ENCODE measurements around the gene PMIS2. TPM values are rescaled to one million over a fixed set of nuclear protein-coding genes. Genes with fewer than 3 reads are reported as not detected.

PMIS2 gene
- not detected in 5 replicates for total RNA-seq (2022; extraction: Qiagen RNA extraction; ENCODE audit: low read depth)

DNA sequence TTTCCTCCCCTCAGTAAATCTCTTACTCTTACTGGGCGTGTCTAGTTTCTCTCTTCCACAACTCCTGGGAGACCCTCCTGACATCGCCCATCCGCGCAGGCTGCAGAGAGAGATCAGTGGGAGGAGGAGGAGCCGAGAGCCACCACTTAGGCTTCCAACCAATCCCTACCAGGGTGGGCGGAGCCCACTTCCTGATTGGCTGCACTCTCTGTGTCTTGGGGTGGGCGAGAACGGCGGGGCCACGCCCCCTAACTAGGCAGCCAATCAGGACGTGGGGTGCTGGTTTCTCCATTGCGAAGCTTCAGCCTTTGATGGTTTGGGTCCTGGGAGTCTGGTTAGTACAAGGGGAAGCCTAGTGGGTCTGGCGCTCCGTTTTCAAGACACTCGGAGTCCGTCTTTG lies at the start of gene PMIS2:
Gene PMIS2 (plus strand): TSS at position 326 of the 400 bp plus-strand sequence. CDS start 87 bp downstream, outside the sequence.

DNA sequence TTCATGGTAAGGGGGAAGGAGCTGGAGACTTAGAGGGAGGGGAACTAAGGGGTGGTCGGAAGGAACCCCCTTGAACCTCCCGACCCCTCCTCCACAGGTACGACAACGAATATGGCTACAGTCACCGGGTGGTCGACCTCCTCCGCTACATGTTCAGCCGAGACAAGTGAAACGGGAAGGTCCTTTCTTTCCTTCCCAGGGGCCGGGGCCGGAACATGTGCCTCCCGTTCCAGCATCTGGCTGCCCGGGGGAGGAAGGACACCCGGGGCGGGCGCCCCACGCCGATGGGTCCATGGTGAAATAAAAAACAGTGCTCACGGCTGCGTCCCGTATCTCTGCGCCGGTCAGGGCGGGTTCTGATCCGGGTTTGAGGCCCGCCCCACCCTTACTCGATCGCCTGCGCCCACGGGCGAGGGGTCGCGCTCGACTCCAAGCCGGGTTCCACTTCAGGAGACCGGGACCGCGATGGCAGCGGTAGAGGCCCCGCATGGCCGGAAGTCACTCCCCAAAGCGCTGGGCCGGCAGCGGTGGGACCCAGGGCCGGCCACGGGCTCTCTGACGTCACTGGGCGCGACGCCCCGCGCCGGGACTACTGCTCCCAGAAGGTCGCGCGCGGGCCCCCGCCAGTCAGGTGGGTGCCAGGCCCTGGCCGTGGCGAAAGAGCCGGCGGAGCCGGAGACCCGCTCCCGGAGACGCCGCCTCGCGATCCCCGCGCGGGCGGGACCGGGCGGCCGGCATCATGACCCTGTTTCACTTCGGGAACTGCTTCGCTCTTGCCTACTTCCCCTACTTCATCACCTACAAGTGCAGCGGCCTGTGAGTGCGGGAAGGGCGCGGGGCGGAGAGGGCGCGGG lies 40.7 kb upstream of the PMIS2 start, which contains the start of gene TMEM147:
Gene TMEM147 (plus strand): TSS at position 626 of the 854 bp plus-strand sequence. CDS start 114 bp downstream, at position 740.

GRCh38 chr19:35563207-35563829 lies 22.7 kb upstream of the PMIS2 start, which contains the start of gene ATP4A:
TSS of gene ATP4A (minus strand) at chr19:35563658. CDS start at chr19:35563629, 29 bp downstream.

DNA sequence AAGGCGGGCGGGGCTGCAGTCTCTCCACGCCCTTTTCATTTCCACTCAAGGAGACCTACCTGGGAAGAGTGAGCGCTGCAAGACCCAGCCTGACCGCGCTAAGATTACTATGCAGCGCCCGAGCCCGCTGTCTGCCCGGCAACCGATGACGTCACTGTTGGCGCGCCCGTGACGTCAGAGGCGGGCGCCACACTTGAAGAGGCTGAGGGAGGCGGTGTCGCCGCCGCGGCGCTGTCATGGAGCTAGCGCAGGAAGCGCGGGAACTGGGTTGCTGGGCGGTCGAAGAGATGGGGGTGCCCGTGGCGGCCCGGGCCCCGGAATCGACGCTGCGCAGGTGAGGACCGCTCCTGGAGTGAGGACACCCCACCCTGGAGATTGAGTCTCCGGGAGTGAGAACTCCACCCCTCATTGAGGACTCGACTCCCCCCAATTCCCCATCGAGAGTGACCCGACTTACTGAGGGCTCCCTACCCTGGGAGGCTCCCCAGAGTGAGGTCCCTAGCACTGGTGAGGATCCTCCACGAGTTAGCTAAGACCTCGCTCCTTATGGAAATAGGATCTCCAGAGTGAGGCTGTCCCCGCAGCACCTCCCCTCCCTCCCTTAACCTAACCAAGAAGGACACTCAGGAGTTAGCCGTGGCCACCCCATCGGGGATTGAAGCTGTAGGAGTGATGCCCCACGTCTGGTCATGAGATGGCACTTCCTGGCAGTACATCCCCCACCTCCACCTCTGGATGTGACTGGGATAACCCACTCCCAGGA lies 26.8 kb downstream of the PMIS2 start, which contains the start of gene HAUS5:
Gene HAUS5 (plus strand): TSS at position 177 of the 763 bp plus-strand sequence. CDS start 60 bp downstream, at position 237.

DNA sequence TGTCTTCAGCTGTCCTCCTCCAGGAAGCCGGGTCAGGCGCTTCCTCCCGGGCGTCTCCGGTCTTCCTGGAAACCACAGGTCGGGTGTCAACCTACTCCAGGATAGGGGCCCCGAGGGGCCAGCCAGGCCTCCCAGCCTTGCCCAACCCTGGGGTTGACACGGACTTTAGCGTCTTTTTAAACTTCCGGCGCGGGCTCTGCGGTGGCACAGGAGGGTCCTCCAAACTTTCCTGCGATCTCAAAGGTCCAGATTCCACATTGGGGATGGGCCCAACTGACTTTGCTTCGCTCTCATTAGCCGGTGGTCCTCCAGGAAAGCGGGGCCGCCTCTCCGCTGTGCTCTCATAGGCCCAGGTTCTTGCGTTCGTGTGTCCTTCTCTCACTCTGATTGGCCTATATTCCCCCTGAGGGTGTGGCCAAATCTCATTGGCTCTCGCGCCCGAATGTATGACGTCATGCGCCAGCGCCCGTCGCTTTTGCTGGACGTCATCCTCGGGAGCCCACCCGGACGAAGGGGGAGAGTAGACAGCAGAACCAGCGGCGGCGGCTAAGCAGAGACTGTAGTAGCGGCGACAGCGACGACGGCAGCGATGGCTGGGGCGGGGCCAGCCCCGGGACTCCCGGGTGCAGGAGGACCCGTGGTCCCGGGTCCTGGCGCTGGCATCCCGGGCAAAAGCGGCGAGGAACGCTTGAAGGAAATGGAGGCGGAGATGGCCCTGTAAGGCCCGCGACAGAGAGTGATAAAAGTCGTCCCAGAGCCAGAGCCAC lies 42.8 kb downstream of the PMIS2 start, which contains the start of gene RBM42:
Gene RBM42 (plus strand): TSS at position 472 of the 767 bp plus-strand sequence. CDS start 118 bp downstream, at position 590.

Other genes with a start within 250 kb of the PMIS2 start
- gene FFAR1, start 238.3 kb upstream of the PMIS2 start, total RNA-seq (2022; extraction: Qiagen RNA extraction; ENCODE audit: low read depth): not detected in 5 replicates
- gene FFAR3, start 227.7 kb upstream of the PMIS2 start, total RNA-seq (2022; extraction: Qiagen RNA extraction; ENCODE audit: low read depth): not detected in 5 replicates
- gene GPR42, start 215.1 kb upstream of the PMIS2 start, total RNA-seq (2022; extraction: Qiagen RNA extraction; ENCODE audit: low read depth): not detected in 5 replicates
- 0.06 TPM in 1 of 5 replicates, not detected in the others for gene FFAR2, start 137.9 kb upstream of the PMIS2 start, total RNA-seq (2022; extraction: Qiagen RNA extraction; ENCODE audit: low read depth)
- not detected in 5 replicates for gene KRTDAP, start 95.7 kb upstream of the PMIS2 start, total RNA-seq (2022; extraction: Qiagen RNA extraction; ENCODE audit: low read depth)
- 30.7 to 39.2 TPM (median 32.3 TPM) in 5 replicates for gene DMKN, start 72.5 kb upstream of the PMIS2 start, total RNA-seq (2022; extraction: Qiagen RNA extraction; ENCODE audit: low read depth)
- gene SBSN, start 57.9 kb upstream of the PMIS2 start, total RNA-seq (2022; extraction: Qiagen RNA extraction; ENCODE audit: low read depth): 3.3 to 4.8 TPM (median 3.7 TPM) in 5 replicates
- gene GAPDHS, start 52.7 kb upstream of the PMIS2 start, total RNA-seq (2022; extraction: Qiagen RNA extraction; ENCODE audit: low read depth): not detected in 5 replicates
- gene TMEM147, start 40.5 kb upstream of the PMIS2 start, total RNA-seq (2022; extraction: Qiagen RNA extraction; ENCODE audit: low read depth): 333 to 446 TPM (median 432 TPM) in 5 replicates
- gene ATP4A, start 22.5 kb upstream of the PMIS2 start, total RNA-seq (2022; extraction: Qiagen RNA extraction; ENCODE audit: low read depth): 0.01 TPM in 1 of 5 replicates, not detected in the others
- 12.9 to 17.2 TPM (median 14.8 TPM) in 5 replicates for gene HAUS5, start 26.6 kb downstream of the PMIS2 start, total RNA-seq (2022; extraction: Qiagen RNA extraction; ENCODE audit: low read depth)
- 143 to 210 TPM (median 201 TPM) in 5 replicates for gene RBM42, start 42.9 kb downstream of the PMIS2 start, total RNA-seq (2022; extraction: Qiagen RNA extraction; ENCODE audit: low read depth)
- gene ETV2, start 55.6 kb downstream of the PMIS2 start, total RNA-seq (2022; extraction: Qiagen RNA extraction; ENCODE audit: low read depth): 1.5 to 2.6 TPM (median 2.4 TPM) in 5 replicates
- gene COX6B1, start 62.1 kb downstream of the PMIS2 start, total RNA-seq (2022; extraction: Qiagen RNA extraction; ENCODE audit: low read depth): 1,280 to 1,484 TPM (median 1,422 TPM) in 5 replicates
- 0.62 to 1.1 TPM (median 0.86 TPM) in 5 replicates for gene UPK1A, start 80.3 kb downstream of the PMIS2 start, total RNA-seq (2022; extraction: Qiagen RNA extraction; ENCODE audit: low read depth)
- not detected in 5 replicates for gene ZBTB32, start 118.4 kb downstream of the PMIS2 start, total RNA-seq (2022; extraction: Qiagen RNA extraction; ENCODE audit: low read depth)
- gene KMT2B, start 131.8 kb downstream of the PMIS2 start, total RNA-seq (2022; extraction: Qiagen RNA extraction; ENCODE audit: low read depth): 51.4 to 66.0 TPM (median 58.9 TPM) in 5 replicates
- gene IGFLR1, start 156.3 kb downstream of the PMIS2 start, total RNA-seq (2022; extraction: Qiagen RNA extraction; ENCODE audit: low read depth): 9.3 to 12.6 TPM (median 11.0 TPM) in 5 replicates
- gene U2AF1L4, start 159.2 kb downstream of the PMIS2 start, total RNA-seq (2022; extraction: Qiagen RNA extraction; ENCODE audit: low read depth): 26.6 to 28.4 TPM (median 27.0 TPM) in 5 replicates
- gene PSENEN, start 159.5 kb downstream of the PMIS2 start, total RNA-seq (2022; extraction: Qiagen RNA extraction; ENCODE audit: low read depth): 278 to 327 TPM (median 289 TPM) in 5 replicates
- gene LIN37, start 162.4 kb downstream of the PMIS2 start, total RNA-seq (2022; extraction: Qiagen RNA extraction; ENCODE audit: low read depth): 17.4 to 27.7 TPM (median 23.3 TPM) in 5 replicates
- gene HSPB6, start 170.9 kb downstream of the PMIS2 start, total RNA-seq (2022; extraction: Qiagen RNA extraction; ENCODE audit: low read depth): 0.26 to 0.50 TPM (median 0.38 TPM) in 5 replicates
- 23.9 to 34.7 TPM (median 27.4 TPM) in 5 replicates for gene PROSER3, start 172.0 kb downstream of the PMIS2 start, total RNA-seq (2022; extraction: Qiagen RNA extraction; ENCODE audit: low read depth)
- 3.5 to 8.1 TPM (median 5.6 TPM) in 5 replicates for gene ARHGAP33, start 189.4 kb downstream of the PMIS2 start, total RNA-seq (2022; extraction: Qiagen RNA extraction; ENCODE audit: low read depth)
- 0.17 to 0.50 TPM (median 0.25 TPM) in 5 replicates for gene PRODH2, start 226.7 kb downstream of the PMIS2 start, total RNA-seq (2022; extraction: Qiagen RNA extraction; ENCODE audit: low read depth)

Data from A549 treated with CpdA at 1 μM for 4 hours (cell line).